ENCODE measurements around the gene EHD3.

Gene EHD3

DNA sequence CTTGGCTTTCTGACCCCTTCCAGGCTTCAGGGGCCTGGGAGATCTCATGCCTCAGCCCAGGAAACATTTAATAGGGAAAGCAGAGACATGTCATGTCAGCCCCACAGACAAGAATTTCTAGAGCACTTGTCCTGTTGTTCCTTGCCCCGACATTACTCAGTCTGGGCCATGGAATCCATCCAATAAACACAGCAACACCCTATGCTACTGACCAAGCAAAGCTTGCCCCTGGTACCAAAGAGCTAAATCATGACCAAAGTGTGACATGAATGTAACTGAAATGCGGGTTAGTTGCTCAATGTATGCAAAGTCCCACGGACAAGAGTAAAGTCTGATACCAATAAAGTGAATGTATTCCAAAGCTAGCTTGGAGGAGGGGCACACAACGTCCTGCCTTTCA lies 35.1 kb downstream of the EHD3 start:
- Histone ChIP-seq H3K9me2 (replicated peaks; ENCODE audit: insufficient read depth, low read length) (no peaks in the 10 kb centered on the region), H2AFZ (ENCODE audit: low read length) (no peak overlapping the region), H3K4me2 (ENCODE audit: low read depth, low read length) (no peak overlapping the region), H3K4me1 (ENCODE audit: low read length) (no peaks in the 10 kb centered on the region), H3K9me3 (replicated peaks; ENCODE audit: insufficient read depth, low read length) (no peaks in the 10 kb centered on the region), H3K27ac (ENCODE audit: low read length) (no peak overlapping the region), H3K79me2 (ENCODE audit: low read length) (no peaks in the 10 kb centered on the region), H3K27me3 (replicated peaks; ENCODE audit: insufficient read depth, low read length) (no peaks in the 10 kb centered on the region), H3K9ac (ENCODE audit: low read length) (no peak overlapping the region), H3K4me3 (ENCODE audit: low read length) (no peak overlapping the region), H3K36me3 (replicated peaks; ENCODE audit: insufficient read depth, low read length) (no peaks in the 10 kb centered on the region), H3F3A (ENCODE audit: insufficient read depth, low read length) (no peaks in the 10 kb centered on the region), H4K20me1 (ENCODE audit: insufficient read depth, low read length) (no peaks in the 10 kb centered on the region)
- no peak for DNase-seq
- TF ChIP-seq EZH2phosphoT487 (IDR thresholded peaks at IDR 0.05; ENCODE audit: low read length), result no peak
- TF ChIP-seq, protein P1, sequence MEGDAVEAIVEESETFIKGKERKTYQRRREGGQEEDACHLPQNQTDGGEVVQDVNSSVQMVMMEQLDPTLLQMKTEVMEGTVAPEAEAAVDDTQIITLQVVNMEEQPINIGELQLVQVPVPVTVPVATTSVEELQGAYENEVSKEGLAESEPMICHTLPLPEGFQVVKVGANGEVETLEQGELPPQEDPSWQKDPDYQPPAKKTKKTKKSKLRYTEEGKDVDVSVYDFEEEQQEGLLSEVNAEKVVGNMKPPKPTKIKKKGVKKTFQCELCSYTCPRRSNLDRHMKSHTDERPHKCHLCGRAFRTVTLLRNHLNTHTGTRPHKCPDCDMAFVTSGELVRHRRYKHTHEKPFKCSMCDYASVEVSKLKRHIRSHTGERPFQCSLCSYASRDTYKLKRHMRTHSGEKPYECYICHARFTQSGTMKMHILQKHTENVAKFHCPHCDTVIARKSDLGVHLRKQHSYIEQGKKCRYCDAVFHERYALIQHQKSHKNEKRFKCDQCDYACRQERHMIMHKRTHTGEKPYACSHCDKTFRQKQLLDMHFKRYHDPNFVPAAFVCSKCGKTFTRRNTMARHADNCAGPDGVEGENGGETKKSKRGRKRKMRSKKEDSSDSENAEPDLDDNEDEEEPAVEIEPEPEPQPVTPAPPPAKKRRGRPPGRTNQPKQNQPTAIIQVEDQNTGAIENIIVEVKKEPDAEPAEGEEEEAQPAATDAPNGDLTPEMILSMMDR (IDR thresholded peaks at IDR 0.05; ENCODE audit: low read length), result no peak
- no peak for TF ChIP-seq EZH2 (optimal IDR thresholded peaks at IDR 0.05; ENCODE audit: low read depth, low read length)

DNA sequence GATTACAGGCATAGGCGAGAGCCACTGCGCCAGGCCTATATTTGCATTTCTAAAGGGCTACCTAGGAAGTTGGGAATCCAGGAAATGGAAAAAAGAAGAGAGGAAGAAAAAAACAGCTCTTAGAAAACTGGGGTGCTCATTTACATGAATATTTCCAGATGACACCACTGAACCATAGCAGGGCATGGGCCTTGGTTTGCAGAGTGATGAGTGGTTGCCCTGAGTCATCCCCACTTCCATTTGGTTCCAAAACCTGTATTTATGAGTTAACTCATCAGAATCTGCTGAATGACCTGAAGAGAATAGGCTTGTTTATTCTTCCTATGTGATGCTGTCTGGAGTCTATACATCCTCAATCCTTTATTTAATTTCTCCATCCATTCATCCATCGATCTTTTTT lies 36.2 kb downstream of the EHD3 start:
- TF ChIP-seq, protein P1 (IDR thresholded peaks at IDR 0.05; ENCODE audit: low read length), result no peak
- TF ChIP-seq EZH2 (optimal IDR thresholded peaks at IDR 0.05; ENCODE audit: low read depth, low read length) (no peak), EZH2phosphoT487 (IDR thresholded peaks at IDR 0.05; ENCODE audit: low read length) (no peak)
- Histone ChIP-seq H3K36me3 (replicated peaks; ENCODE audit: insufficient read depth, low read length) (no peaks in the 10 kb centered on the region), H3K4me1 (ENCODE audit: low read length) (no peaks in the 10 kb centered on the region), H3F3A (ENCODE audit: insufficient read depth, low read length) (no peaks in the 10 kb centered on the region), H3K9me3 (replicated peaks; ENCODE audit: insufficient read depth, low read length) (no peaks in the 10 kb centered on the region), H2AFZ (ENCODE audit: low read length) (no peak overlapping the region), H3K79me2 (ENCODE audit: low read length) (no peaks in the 10 kb centered on the region), H3K4me3 (ENCODE audit: low read length) (no peak overlapping the region), H3K4me2 (ENCODE audit: low read depth, low read length) (no peak overlapping the region), H4K20me1 (ENCODE audit: insufficient read depth, low read length) (no peaks in the 10 kb centered on the region), H3K9me2 (replicated peaks; ENCODE audit: insufficient read depth, low read length) (no peaks in the 10 kb centered on the region), H3K9ac (ENCODE audit: low read length) (no peak overlapping the region), H3K27ac (ENCODE audit: low read length) (no peak overlapping the region), H3K27me3 (replicated peaks; ENCODE audit: insufficient read depth, low read length) (no peaks in the 10 kb centered on the region)
- DNase-seq, result no peak

DNA sequence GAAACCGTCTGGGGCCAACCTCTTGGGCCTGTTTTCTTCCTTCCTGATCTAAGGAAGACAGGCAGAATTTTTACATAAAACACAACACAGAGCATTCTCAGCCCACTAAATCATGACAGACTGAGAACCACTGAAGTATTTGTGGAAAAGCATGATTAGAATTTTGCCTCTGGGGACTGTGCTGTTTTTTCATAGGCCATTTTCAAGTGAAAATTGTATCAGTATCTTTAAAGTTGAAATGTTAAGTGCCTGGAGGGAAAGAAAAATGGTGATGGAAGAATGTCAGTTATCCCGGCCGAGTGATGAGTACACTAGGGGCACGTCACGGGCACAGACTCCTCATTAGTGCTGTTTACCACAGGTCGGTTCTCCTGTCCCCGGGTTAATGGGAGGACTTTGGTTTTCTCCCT lies 36.9 kb downstream of the EHD3 start:
- Histone ChIP-seq H3K9me3 (replicated peaks; ENCODE audit: insufficient read depth, low read length) (no peaks in the 10 kb centered on the region), H3K9ac (ENCODE audit: low read length) (no peak overlapping the region), H3K79me2 (ENCODE audit: low read length) (no peaks in the 10 kb centered on the region), H3K4me3 (ENCODE audit: low read length) (no peak overlapping the region), H3K27ac (ENCODE audit: low read length) (no peak overlapping the region), H3K4me2 (ENCODE audit: low read depth, low read length) (no peak overlapping the region), H3K4me1 (ENCODE audit: low read length) (no peaks in the 10 kb centered on the region), H3K9me2 (replicated peaks; ENCODE audit: insufficient read depth, low read length) (no peaks in the 10 kb centered on the region), H3K27me3 (replicated peaks; ENCODE audit: insufficient read depth, low read length) (no peaks in the 10 kb centered on the region), H2AFZ (ENCODE audit: low read length) (no peak overlapping the region), H4K20me1 (ENCODE audit: insufficient read depth, low read length) (no peaks in the 10 kb centered on the region), H3F3A (ENCODE audit: insufficient read depth, low read length) (no peaks in the 10 kb centered on the region), H3K36me3 (replicated peaks; ENCODE audit: insufficient read depth, low read length) (no peaks in the 10 kb centered on the region)
- no peak for DNase-seq
- TF ChIP-seq EZH2phosphoT487 (IDR thresholded peaks at IDR 0.05; ENCODE audit: low read length) (no peak), EZH2 (optimal IDR thresholded peaks at IDR 0.05; ENCODE audit: low read depth, low read length) (no peak)
- TF ChIP-seq, protein P1 (IDR thresholded peaks at IDR 0.05; ENCODE audit: low read length), result no peak

All from MM.1S (cell line).